K562 (cell line): ENCODE data around the gene PTPRG. TPM values are rescaled to one million over a fixed set of nuclear protein-coding genes. Genes with fewer than 3 reads are reported as not detected.

Experiments used
- CBX3 ChIP-seq, 2 experiments: IDR thresholded peaks; 1 replicate in 1 of 2; 2 replicates in 1 of 2; pipeline ENCODE4 v1.6.1; 2012; ENCODE audit warnings: inconsistent platforms in 2 of 2, low read length in 2 of 2, borderline replicate concordance in 1 of 2, control low read depth in 1 of 2
- NR2C1 ChIP-seq, 2 experiments: fragments of 450-650 bp; IDR thresholded peaks; 2 replicates each; pipeline ENCODE4 v1.6.1; 2017; ENCODE audit warnings: mild to moderate bottlenecking in 2 of 2, antibody characterized with exemption in 1 of 2, inconsistent platforms in 1 of 2, missing compliant biosample characterization in 1 of 2, missing genetic modification characterization in 1 of 2
- SMARCB1 ChIP-seq: IDR thresholded peaks from 2 replicates; pipeline ENCODE4 v1.6.1; 2011; ENCODE audit warnings: improper control_type of control experiment, low read depth; ENCODE audit not compliant: insufficient read length
- SMARCC2 ChIP-seq: fragments of 450-650 bp; IDR thresholded peaks from 2 replicates; pipeline ENCODE4 v1.6.1; 2017; ENCODE audit warnings: antibody characterized with exemption, moderate library complexity, mild to moderate bottlenecking, low read depth
- ZBTB40 ChIP-seq, 2 experiments: fragments of 450-650 bp in 1 of 2; sonication (generic) in 1 of 2; formaldehyde crosslinking in 1 of 2; IDR thresholded peaks; 2 replicates each; pipeline versions ENCODE4 v1.7.1 to v1.9.0; 2016 to 2022; ENCODE audit warnings: inconsistent platforms in 1 of 2, mild to moderate bottlenecking in 1 of 2, missing genetic modification reagents in 1 of 2
- ZNF449 ChIP-seq: fragments of 250-450 bp; sonication (Bioruptor Pico); IDR thresholded peaks from 2 replicates; pipeline ENCODE4 v1.8.0; 2022; ENCODE audit warnings: moderate library complexity, mild to moderate bottlenecking, inconsistent platforms
- polyA plus RNA-seq, 8 experiments: library from polyadenylated mRNA; depleted of rRNA in 4 of 8; stranded (reverse) in 5 of 8; unstranded in 3 of 8; fragments of >200 nt; fragmentation: Nextera tagmentation in 2 of 8; fragmentation: Illumina TruSeq in 1 of 8; extraction: Ambion mirVana in 2 of 8; extraction: Trizol in 1 of 8; gene quantifications; 2 replicates each; pipeline versions ENCODE4 v1.2.1 to v1.2.3, GENCODE V29; 2011 to 2014; ENCODE audit warnings: inconsistent platforms in 1 of 8, missing spikeins in 1 of 8
- total RNA-seq, 7 experiments: library from RNA; depleted of rRNA in 6 of 7; stranded (reverse); fragments of >200 nt in 6 of 7; fragmentation: Illumina TruSeq in 2 of 7; extraction: Trizol in 2 of 7; gene quantifications; 2 replicates each; pipeline versions ENCODE4 v1.2.1 to v1.2.3, GENCODE V29; 2011 to 2021; ENCODE audit warnings: low replicate concordance in 1 of 7

Gene PTPRG
- total and polyA plus RNA-seq, 9 of the 15 experiments (the other 6 are each of a cell fraction or from before 2014, with no cell fraction given), result 0.16 TPM; not detected in 8

- TF ChIP-seq ZBTB40 (IDR thresholded peaks at IDR 0.05), result no peak
- TF ChIP-seq ZBTB40 (CRISPR knock-in tag; IDR thresholded peaks at IDR 0.05), result no peak
- TF ChIP-seq NR2C1 (IDR thresholded peaks at IDR 0.05), result no peak
- TF ChIP-seq NR2C1 (tag; IDR thresholded peaks at IDR 0.05), result no peak
- no peak for TF ChIP-seq ZNF449 (CRISPR knock-in tag)
- TF ChIP-seq SMARCC2, result no peak
- TF ChIP-seq CBX3 (IDR thresholded peaks at IDR 0.05; ENCODE audit: borderline replicate concordance in 1 of 2, low read length in 2 of 2), result no peak
- TF ChIP-seq SMARCB1, result no peak
These were observed 621.7 kb downstream of the PTPRG start (continued) for GRCh38 chr3:62183087-62183486.
